Central memory CD8-positive, alpha-beta T cell (primary cell): ENCODE data around the gene HDAC9.

ENCODE experiments used
- ATAC-seq: fragments of 150-1000 bp; cut with Tn5 transposase; replicated peaks from 2 replicates; pipeline ENCODE4 v1.10.0; 2022; ENCODE audit warnings: mild to moderate bottlenecking, moderate FRiP score, moderate number of reproducible peaks; ENCODE audit not compliant: poor library complexity, severe bottlenecking; ENCODE audit errors: extremely low read depth
- DNase-seq, 2 donors: peaks; one replicate each; pipeline ENCODE4 v3.0.0; 2021; ENCODE audit warnings: low spot score in 2 of 2
- H3K27ac Mint-ChIP-seq: one replicate; pipeline ENCODE4 v1.8.0; 2022; ENCODE audit warnings: low read depth, mild to moderate bottlenecking, moderate library complexity, mixed read lengths
- H3K27me3 Mint-ChIP-seq: one replicate; pipeline ENCODE4 v1.8.0; 2022; ENCODE audit warnings: mixed read lengths
- H3K36me3 Mint-ChIP-seq: one replicate; pipeline ENCODE4 v1.8.0; 2022; ENCODE audit warnings: mild to moderate bottlenecking, moderate library complexity, mixed read lengths; ENCODE audit not compliant: insufficient read depth
- H3K4me1 Mint-ChIP-seq: one replicate; pipeline ENCODE4 v1.8.0; 2022; ENCODE audit warnings: mixed read lengths
- H3K4me3 Mint-ChIP-seq: one replicate; pipeline ENCODE4 v1.8.0; 2022; ENCODE audit warnings: mild to moderate bottlenecking, moderate library complexity, mixed read lengths
- H3K9me3 Mint-ChIP-seq: one replicate; pipeline ENCODE4 v1.8.0; 2022; ENCODE audit warnings: mixed read lengths

HDAC9 gene

GRCh38 chr7:18607025-18607424, 111.5 kb downstream of the HDAC9 start:
- ATAC-seq (no peak), DNase-seq (no peak)
- Mint-ChIP-seq H3K27me3 (no peaks in the 10 kb centered on the region), H3K27ac (no peak overlapping the region), H3K4me1 (no peaks in the 10 kb centered on the region), H3K9me3 (peaks cover 25% of the 10 kb centered on the region), H3K4me3 (no peak overlapping the region), H3K36me3 (peaks cover 6% of the 10 kb centered on the region)

DNA sequence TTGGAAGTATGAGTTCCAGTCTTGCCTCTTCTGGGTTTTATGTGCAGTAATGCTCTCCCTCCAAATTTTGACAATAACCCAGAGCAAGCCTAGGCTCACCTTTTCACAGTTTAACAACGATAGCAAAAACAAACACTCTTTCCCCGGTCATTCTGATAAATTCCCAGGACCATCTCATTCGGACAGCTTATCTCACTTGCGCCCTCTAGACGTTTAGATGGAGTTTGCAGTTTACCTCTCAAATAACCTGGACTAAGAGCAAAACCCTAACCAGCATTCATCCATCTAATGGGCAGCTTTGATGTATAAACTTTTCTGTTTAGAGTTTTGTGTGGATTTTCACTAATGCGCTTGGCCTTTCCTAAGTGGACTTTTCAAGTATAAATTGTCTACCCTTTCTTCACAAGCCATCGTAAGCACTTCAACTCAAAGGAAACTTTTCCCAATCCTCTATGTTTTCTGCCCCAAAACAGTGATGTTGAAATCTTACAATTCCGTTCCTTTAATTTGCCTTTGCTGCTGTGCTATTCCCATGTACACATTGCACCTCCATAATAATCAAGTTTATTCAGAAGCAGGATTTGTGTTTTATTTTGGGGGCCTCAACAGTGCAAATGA, 114.9 kb downstream of the HDAC9 start:
- no peak for ATAC-seq
- H3K36me3 Mint-ChIP-seq = no peaks in the 10 kb centered on the region
- no peaks in the 10 kb centered on the region for H3K4me1 Mint-ChIP-seq
- no peak overlapping the region for H3K4me3 Mint-ChIP-seq
- no peak for DNase-seq
- no peak overlapping the region for H3K27ac Mint-ChIP-seq
- H3K27me3 Mint-ChIP-seq = no peaks in the 10 kb centered on the region
- H3K9me3 Mint-ChIP-seq = no peaks in the 10 kb centered on the region

GRCh38 chr7:18614841-18615240, 119.3 kb downstream of the HDAC9 start:
- no peak overlapping the region for H3K4me3 Mint-ChIP-seq
- peaks cover 2% of the 10 kb centered on the region for H3K36me3 Mint-ChIP-seq
- no peaks in the 10 kb centered on the region for H3K4me1 Mint-ChIP-seq
- no peaks in the 10 kb centered on the region for H3K27me3 Mint-ChIP-seq
- no peaks in the 10 kb centered on the region for H3K9me3 Mint-ChIP-seq
- DNase-seq (no peak), ATAC-seq (no peak)
- no peak overlapping the region for H3K27ac Mint-ChIP-seq

DNA sequence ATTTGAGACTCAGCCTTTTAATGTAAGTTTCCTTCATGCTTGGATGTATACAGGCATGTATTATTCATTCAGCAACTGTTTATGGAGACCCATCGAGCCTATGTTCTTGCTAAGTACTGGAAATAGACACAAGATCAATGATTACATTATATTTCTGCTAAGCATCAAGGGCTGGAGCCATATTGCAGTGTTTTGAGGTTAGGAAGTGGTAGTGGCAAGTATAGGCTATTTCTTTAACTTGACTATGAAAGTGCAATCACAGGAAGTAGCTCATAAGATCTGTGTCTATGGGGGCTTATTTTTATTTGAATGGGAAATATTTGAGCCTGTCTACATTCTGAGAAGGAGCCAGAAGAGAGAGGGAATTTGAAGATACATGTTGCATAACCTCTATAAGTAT, 123.8 kb downstream of the HDAC9 start:
- ATAC-seq = no peak
- Mint-ChIP-seq H3K27ac (no peak overlapping the region), H3K4me1 (no peaks in the 10 kb centered on the region), H3K36me3 (peaks cover 2% of the 10 kb centered on the region), H3K9me3 (no peaks in the 10 kb centered on the region), H3K27me3 (no peaks in the 10 kb centered on the region), H3K4me3 (no peak overlapping the region)
- DNase-seq = no peak

- Mint-ChIP-seq H3K27me3 (no peaks in the 10 kb centered on the region), H3K4me3 (no peak overlapping the region), H3K9me3 (no peaks in the 10 kb centered on the region), H3K4me1 (no peaks in the 10 kb centered on the region), H3K36me3 (peaks cover 2% of the 10 kb centered on the region), H3K27ac (no peak overlapping the region)
- ATAC-seq (no peak), DNase-seq (no peak)
These were observed 127.8 kb downstream of the HDAC9 start for GRCh38 chr7:18623389-18623788.

DNA sequence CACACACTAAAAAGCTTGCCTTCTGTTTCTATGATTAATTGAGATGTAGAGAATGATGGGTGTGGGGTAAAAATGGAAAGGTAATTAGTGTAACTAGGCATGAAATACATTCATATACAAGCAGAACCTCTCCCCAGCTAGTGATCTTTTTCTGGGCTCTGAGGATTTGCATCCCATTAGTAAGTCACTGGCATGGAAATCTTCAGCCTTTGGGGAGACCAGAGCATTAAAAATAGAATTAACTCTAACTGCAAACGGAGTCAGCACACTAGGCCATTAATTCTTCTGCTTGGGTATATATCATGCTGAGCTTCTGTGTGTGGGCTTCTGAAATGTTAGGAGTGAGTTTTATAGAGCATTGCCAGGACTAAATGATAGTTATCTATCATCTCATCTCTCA, 128.9 kb downstream of the HDAC9 start:
- no peak for DNase-seq

GRCh38 chr7:18626086-18626485, 130.5 kb downstream of the HDAC9 start:
- H3K4me3 Mint-ChIP-seq = no peak overlapping the region
- ATAC-seq (no peak), DNase-seq (no peak)
- no peaks in the 10 kb centered on the region for H3K4me1 Mint-ChIP-seq
- no peaks in the 10 kb centered on the region for H3K9me3 Mint-ChIP-seq
- no peaks in the 10 kb centered on the region for H3K36me3 Mint-ChIP-seq
- H3K27me3 Mint-ChIP-seq = no peaks in the 10 kb centered on the region
- H3K27ac Mint-ChIP-seq = no peak overlapping the region

More for the DNA sequence above, 128.9 kb downstream of the HDAC9 start:
- no peak for ATAC-seq
- H3K27ac Mint-ChIP-seq = no peak overlapping the region
- H3K4me3 Mint-ChIP-seq = no peak overlapping the region
- peaks cover 2% of the 10 kb centered on the region for H3K36me3 Mint-ChIP-seq
- H3K27me3 Mint-ChIP-seq = no peaks in the 10 kb centered on the region
- H3K4me1 Mint-ChIP-seq = no peaks in the 10 kb centered on the region
- no peaks in the 10 kb centered on the region for H3K9me3 Mint-ChIP-seq

- Mint-ChIP-seq H3K9me3 (no peaks in the 10 kb centered on the region), H3K27me3 (no peaks in the 10 kb centered on the region), H3K36me3 (no peaks in the 10 kb centered on the region), H3K4me3 (no peak overlapping the region), H3K4me1 (no peaks in the 10 kb centered on the region), H3K27ac (no peak overlapping the region)
- DNase-seq (no peak), ATAC-seq (no peak)
These were observed 131.2 kb downstream of the HDAC9 start for GRCh38 chr7:18626717-18627116.

DNA sequence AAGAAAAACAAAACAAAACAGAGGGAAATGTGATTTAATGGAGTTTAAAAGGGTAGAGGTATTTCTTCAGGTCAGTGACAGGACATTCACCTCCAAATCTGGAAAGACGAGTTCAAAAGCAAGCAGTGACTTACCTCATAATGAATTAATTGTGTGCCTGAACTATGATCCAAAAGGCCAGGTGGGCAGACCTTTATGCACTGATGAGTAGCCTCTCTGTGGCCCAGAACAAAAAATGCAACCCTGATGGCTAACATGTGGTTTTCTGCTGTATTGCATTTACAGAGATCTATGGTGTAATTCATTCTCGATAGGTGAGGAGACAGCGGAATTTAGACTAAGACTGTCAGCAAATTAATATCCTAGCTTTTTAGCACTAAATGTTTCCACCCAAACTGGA, 142.0 kb downstream of the HDAC9 start:
- no peak for ATAC-seq
- peaks cover 5% of the 10 kb centered on the region for H3K36me3 Mint-ChIP-seq
- no peak for DNase-seq
- no peak overlapping the region for H3K4me3 Mint-ChIP-seq
- no peak overlapping the region for H3K27ac Mint-ChIP-seq
- H3K4me1 Mint-ChIP-seq = no peaks in the 10 kb centered on the region
- no peaks in the 10 kb centered on the region for H3K27me3 Mint-ChIP-seq
- H3K9me3 Mint-ChIP-seq = no peaks in the 10 kb centered on the region

DNA sequence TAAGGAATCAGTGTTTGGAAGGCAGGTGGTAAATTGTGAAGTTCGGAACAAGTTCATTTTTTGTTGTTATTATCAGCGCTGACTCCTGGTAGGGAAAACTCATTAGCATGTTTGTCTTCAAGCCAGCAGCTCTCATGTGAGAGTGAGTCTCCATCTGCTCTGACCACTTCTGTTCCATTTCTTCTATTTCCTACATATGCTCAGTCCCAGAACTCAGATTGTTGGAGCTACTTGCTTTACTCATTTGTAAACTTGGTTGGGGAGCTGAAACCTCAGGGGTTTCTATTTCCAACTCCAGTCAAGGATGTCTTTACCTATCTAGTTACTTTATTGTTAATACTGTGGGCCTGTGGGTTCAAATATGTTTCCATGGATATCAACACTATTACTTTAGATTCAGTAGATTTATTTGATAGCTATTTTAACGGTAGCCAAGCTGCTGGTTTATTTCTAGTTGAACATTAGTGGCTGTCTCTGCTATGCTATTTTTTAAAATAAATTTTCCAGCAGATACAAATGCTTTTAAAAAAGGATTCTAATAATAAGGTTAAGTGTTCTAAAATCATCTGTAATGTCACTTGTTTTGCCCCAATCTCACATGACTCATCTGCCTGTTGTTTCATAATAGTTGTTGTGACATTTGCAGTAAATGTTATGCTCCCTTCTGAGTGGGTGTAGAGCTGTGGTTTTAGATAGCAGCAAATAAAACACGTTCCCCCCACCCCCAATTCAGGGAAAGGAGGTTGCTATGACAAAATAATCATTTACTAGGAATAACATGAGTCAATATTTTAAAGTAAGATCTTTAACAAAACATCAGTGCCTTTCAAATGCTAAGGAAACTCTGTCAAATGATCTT, 143.3 kb downstream of the HDAC9 start:
- ATAC-seq (no peak), DNase-seq (no peak)
- H3K27ac Mint-ChIP-seq = no peak overlapping the region
- H3K9me3 Mint-ChIP-seq = no peaks in the 10 kb centered on the region
- H3K4me1 Mint-ChIP-seq = no peaks in the 10 kb centered on the region
- H3K36me3 Mint-ChIP-seq = peaks cover 5% of the 10 kb centered on the region
- H3K27me3 Mint-ChIP-seq = no peaks in the 10 kb centered on the region
- H3K4me3 Mint-ChIP-seq = no peak overlapping the region

DNA sequence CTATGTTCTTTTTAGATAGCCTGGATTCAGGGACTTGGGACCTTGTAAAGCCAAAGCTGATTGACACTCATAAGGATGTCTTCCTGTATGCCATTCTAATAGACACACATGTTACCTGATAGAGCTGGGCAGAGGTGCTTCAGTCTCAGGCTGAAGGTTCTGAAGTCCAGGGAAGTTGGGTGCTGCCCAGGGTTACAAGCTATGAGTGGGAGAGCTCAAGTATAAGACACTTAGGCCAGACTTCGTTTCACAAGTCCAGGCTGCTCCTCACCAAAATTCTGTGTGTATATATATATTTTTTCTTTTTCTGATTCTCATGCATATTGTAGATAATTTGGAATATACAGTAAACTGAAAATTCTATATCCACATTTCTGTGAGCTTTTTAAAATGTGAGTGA, 144.2 kb downstream of the HDAC9 start:
- DNase-seq = no peak
- ATAC-seq = no peak
- no peaks in the 10 kb centered on the region for H3K4me1 Mint-ChIP-seq
- no peak overlapping the region for H3K4me3 Mint-ChIP-seq
- H3K27me3 Mint-ChIP-seq = no peaks in the 10 kb centered on the region
- no peak overlapping the region for H3K27ac Mint-ChIP-seq
- H3K36me3 Mint-ChIP-seq = peaks cover 5% of the 10 kb centered on the region
- H3K9me3 Mint-ChIP-seq = no peaks in the 10 kb centered on the region

DNA sequence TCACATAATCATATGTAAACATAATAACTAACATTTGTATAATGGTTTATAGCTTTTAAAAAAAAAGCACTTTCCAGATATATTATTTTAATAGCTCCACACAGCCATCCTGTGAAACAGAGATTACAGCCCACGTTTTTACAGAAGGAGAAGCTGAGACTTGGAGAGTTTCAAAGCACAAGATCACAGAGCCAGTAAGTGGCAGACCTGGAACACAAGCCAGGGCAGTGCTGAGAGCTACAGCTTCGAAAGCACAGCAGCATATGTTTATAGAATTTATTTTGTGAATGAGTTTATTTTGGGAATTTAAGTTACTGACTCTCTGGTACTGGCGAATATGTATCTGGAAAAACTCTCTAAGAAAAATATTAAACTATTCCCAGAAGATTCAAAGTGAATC, 149.4 kb downstream of the HDAC9 start:
- DNase-seq (no peak), ATAC-seq (no peak)
- no peaks in the 10 kb centered on the region for H3K4me1 Mint-ChIP-seq
- no peak overlapping the region for H3K4me3 Mint-ChIP-seq
- peaks cover 9% of the 10 kb centered on the region for H3K36me3 Mint-ChIP-seq
- H3K27ac Mint-ChIP-seq = no peak overlapping the region
- H3K9me3 Mint-ChIP-seq = no peaks in the 10 kb centered on the region
- H3K27me3 Mint-ChIP-seq = no peaks in the 10 kb centered on the region

GRCh38 chr7:18647582-18647981, 152.0 kb downstream of the HDAC9 start:
- no peak overlapping the region for H3K4me3 Mint-ChIP-seq
- H3K27ac Mint-ChIP-seq = no peak overlapping the region
- H3K27me3 Mint-ChIP-seq = no peaks in the 10 kb centered on the region
- H3K4me1 Mint-ChIP-seq = no peaks in the 10 kb centered on the region
- peaks cover 8% of the 10 kb centered on the region for H3K36me3 Mint-ChIP-seq
- H3K9me3 Mint-ChIP-seq = no peaks in the 10 kb centered on the region
- DNase-seq (no peak), ATAC-seq (no peak)
